ENCODE results near the gene EPHA6. TPM values are rescaled to one million over a fixed set of nuclear protein-coding genes. Genes with fewer than 3 reads are reported as not detected.
"Not testable (repeated sequence)": the region's sequence is repeated elsewhere in the genome, so short reads cannot be mapped to it uniquely, and the experiment has no call there.

The EPHA6 gene
- total RNA-seq, 6 donors from 2014 or later = 0.14 to 1.0 (median 0.57) TPM; not detected in 3

DNA sequence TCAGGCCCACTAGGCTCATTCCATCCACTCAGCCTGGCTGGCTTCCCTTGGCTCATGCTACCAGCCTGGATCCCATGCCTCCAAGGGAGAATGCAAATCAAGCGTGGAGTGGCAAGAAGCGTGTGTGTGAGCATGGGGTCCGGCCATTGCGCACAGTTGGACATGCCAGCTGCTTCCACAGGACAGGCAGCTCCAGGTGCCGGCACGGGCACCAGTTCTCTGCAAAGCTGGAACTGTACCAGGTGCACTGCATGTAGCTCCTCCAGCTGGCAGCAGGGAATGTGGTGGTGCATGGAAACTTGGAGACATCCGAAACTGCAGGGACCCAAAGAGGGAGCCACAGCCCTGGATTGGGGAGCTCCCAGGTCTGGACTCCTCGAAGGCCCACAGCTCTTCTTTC, 449.8 kb downstream of the EPHA6 start:
- DNase-seq = peak in 1 of 2 donors; percentile 24
- H3K9me3 ChIP-seq = no peaks in the 10 kb centered on the region
- H3K36me3 ChIP-seq = no peaks in the 10 kb centered on the region
- WGBS, 2 donors = 94 to 99% methylated on average over 7 to 8 of the region's 8 CpGs
- TF ChIP-seq EP300 (IDR thresholded peaks at IDR 0.05) = no peak
- TF ChIP-seq, protein P1, sequence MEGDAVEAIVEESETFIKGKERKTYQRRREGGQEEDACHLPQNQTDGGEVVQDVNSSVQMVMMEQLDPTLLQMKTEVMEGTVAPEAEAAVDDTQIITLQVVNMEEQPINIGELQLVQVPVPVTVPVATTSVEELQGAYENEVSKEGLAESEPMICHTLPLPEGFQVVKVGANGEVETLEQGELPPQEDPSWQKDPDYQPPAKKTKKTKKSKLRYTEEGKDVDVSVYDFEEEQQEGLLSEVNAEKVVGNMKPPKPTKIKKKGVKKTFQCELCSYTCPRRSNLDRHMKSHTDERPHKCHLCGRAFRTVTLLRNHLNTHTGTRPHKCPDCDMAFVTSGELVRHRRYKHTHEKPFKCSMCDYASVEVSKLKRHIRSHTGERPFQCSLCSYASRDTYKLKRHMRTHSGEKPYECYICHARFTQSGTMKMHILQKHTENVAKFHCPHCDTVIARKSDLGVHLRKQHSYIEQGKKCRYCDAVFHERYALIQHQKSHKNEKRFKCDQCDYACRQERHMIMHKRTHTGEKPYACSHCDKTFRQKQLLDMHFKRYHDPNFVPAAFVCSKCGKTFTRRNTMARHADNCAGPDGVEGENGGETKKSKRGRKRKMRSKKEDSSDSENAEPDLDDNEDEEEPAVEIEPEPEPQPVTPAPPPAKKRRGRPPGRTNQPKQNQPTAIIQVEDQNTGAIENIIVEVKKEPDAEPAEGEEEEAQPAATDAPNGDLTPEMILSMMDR (IDR thresholded peaks at IDR 0.05) = no peak
- TF ChIP-seq POLR2AphosphoS5 (IDR thresholded peaks at IDR 0.05) = no peak
- no peak for TF ChIP-seq POLR2A (IDR thresholded peaks at IDR 0.05)
- no peaks in the 10 kb centered on the region for H3K4me1 ChIP-seq
- H3K27me3 ChIP-seq = no peaks in the 10 kb centered on the region
- no peak overlapping the region for H3K4me3 ChIP-seq
- no peak overlapping the region for H3K27ac ChIP-seq
- ATAC-seq (ENCODE audit: low FRiP score in 2 of 2) = no peak

DNA sequence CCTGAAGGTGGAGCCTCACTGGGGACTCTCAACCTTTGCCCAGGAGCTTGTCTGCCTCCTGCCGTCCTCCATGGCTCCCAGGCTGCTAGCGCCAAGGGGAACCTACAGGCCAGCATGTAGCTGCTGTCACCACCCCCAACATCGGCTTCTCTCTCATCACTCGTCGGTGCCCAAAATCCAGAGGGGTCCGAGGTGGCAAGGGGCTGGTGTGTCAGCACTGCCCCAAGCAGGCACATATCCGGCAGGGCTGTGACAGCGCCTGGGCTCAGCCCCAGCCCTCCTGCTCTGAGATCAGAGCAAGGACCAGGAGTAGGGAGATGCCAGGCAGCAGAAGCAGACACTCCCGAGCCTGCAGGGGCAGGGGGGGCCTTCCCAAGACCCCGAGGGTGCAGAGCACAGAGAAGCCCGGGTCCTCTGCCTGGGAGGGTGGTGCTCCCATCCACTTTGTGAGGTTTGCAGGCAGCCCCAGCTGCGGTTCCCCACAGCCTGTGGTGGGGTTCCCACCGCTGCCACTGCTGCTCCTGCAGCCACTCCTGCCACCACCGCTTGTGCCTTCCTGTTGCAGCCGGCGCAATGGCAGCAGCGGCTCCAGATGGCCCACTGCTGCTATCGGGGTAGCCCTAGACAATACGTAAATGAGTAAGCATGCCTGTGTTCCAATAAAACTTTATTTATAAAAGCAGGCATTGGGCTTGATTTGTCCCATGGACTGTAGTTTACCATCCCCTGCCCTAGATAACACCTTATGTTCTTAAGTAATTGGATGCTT, 451.0 kb downstream of the EPHA6 start:
- DNase-seq (peak in 1 of 2 donors; percentile 56), ATAC-seq (ENCODE audit: low FRiP score in 2 of 2) (peak in 1 of 2 donors; percentile 43)
- Histone ChIP-seq H3K27ac (no peak overlapping the region), H3K36me3 (no peaks in the 10 kb centered on the region), H3K4me1 (no peaks in the 10 kb centered on the region), H3K4me3 (no peak overlapping the region), H3K9me3 (no peaks in the 10 kb centered on the region), H3K27me3 (no peaks in the 10 kb centered on the region)
- TF ChIP-seq EP300 (IDR thresholded peaks at IDR 0.05) = no peak
- TF ChIP-seq, protein P1 (IDR thresholded peaks at IDR 0.05) = no peak
- 91 to 93% methylated on average over 3 to 19 of the region's 19 CpGs for WGBS, 2 donors

DNA sequence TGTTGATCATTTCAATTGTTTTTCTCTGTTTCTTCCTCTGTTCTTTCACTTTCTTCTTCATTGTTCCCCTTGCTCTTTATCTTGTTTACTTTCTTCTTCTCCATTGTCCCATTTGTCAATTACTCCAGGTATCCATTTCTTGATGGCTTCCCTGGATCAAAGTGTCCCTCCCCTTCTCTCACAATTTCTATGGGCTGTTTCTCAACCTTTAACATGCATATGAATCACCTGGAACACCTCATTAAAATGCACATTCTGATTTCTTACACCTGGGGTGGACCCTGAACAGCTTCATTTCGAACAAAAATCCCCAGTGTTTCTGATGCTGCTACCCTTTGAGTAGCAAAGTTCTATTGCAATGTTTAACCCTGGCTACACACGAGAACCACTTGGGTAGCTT, 454.8 kb downstream of the EPHA6 start:
- Histone ChIP-seq H3K27ac (no peak overlapping the region), H3K9me3 (no peaks in the 10 kb centered on the region), H3K4me3 (no peak overlapping the region), H3K4me1 (no peaks in the 10 kb centered on the region), H3K27me3 (no peaks in the 10 kb centered on the region), H3K36me3 (no peaks in the 10 kb centered on the region)
- TF ChIP-seq, protein P1 (IDR thresholded peaks at IDR 0.05) = no peak
- TF ChIP-seq POLR2AphosphoS5 (IDR thresholded peaks at IDR 0.05) (no peak), POLR2A (IDR thresholded peaks at IDR 0.05) (no peak), EP300 (IDR thresholded peaks at IDR 0.05) (no peak)
- no peak for ATAC-seq (ENCODE audit: low FRiP score in 2 of 2)
- no peak for DNase-seq
- 32% methylated on average over 2 of the region's 2 CpGs for WGBS, 2 donors

DNA sequence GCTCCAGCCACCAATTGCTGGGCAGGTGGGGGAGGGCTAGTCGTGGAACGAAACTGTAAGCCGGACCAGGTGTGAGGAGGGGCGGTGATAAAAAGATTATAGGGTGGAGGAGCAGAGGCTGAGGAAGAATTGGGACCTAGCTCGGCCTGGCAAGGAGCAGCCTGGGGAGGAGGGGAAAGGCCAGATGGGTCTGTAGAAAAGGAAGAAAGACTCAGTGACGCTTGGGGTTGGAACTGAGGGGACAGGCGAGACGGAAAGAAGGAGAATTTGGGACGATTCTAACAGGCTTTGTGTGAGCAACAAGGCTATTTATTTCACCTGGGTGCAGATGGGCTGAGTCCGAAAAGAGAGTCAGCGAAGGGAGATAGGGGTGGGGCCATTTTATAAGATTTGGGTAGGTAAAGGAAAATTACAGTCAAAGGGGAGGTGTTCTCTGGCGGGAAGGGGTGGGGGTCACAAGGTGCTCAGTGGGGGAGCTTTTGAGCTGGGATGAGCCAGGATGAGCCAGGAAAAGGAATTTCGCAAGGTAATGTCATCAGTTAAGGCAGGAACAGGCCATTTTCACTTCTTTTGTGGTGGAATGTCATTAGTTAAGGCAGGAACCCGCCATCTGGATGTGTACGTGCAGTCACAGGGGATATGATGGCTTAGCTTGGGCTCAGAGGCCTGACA, 462.6 kb downstream of the EPHA6 start:
- H3K36me3 ChIP-seq; H3K27me3 ChIP-seq; DNase-seq; H3K4me1 ChIP-seq; ATAC-seq (ENCODE audit: low FRiP score in 2 of 2); H3K4me3 ChIP-seq; H3K27ac ChIP-seq; H3K9me3 ChIP-seq: not testable (repeated sequence)
- WGBS, 2 donors = 82 to 85% methylated on average over 15 of the region's 15 CpGs

DNA sequence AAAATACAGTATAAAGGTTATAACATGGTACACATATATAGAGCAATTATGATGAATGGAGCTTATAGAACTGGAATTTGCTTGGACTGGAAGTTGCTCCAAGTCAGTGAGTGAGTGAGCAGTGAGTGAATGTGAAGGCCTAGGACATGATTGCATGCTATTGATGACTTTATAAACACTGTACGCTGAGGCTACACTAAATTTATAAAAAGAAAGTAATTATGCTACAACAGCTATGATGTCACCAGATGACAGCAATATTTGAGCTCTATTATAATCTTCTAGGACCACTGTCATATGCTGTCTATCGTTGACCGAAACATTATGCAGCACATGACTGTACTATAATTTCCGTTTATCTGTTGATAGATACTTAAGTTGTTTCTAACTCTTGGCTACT, 463.3 kb downstream of the EPHA6 start:
- Histone ChIP-seq H3K27ac (no peak overlapping the region), H3K9me3 (no peaks in the 10 kb centered on the region), H3K27me3 (no peaks in the 10 kb centered on the region), H3K4me1 (no peaks in the 10 kb centered on the region), H3K4me3 (no peak overlapping the region), H3K36me3 (no peaks in the 10 kb centered on the region)
- no peak for ATAC-seq (ENCODE audit: low FRiP score in 2 of 2)
- no peak for DNase-seq
- TF ChIP-seq POLR2AphosphoS5 (IDR thresholded peaks at IDR 0.05) = no peak
- TF ChIP-seq, protein P1 (IDR thresholded peaks at IDR 0.05) = no peak
- TF ChIP-seq POLR2A (IDR thresholded peaks at IDR 0.05) = no peak
- WGBS, 2 donors = 85 to 93% methylated on average over 4 of the region's 4 CpGs
